ENCODE data around the gene SEPTIN1.

Gene SEPTIN1

GRCh38 chr16:30375864-30376263, 6.5 kb downstream of the SEPTIN1 start:
- DNase-seq: peak; percentile 48

- peak; percentile 65 for DNase-seq
Observed at GRCh38 chr16:30374538-30374937, 7.8 kb downstream of the SEPTIN1 start, which contains the start of gene MYL11. Gene MYL11, plus strand, starts transcription at chr16:30374802. Its CDS starts 56 bp downstream, at chr16:30374858.

GRCh38 chr16:30372725-30373124, 9.6 kb downstream of the SEPTIN1 start:
- peak; percentile 27 for DNase-seq

GRCh38 chr16:30372038-30372712, 10.2 kb downstream of the SEPTIN1 start:
- peak; percentile 80 for DNase-seq

- DNase-seq: no peak
Observed at GRCh38 chr16:30371248-30371816, 11.0 kb downstream of the SEPTIN1 start.

- DNase-seq: peak; percentile 100
Observed at GRCh38 chr16:30370456-30371247, 11.7 kb downstream of the SEPTIN1 start, which contains the start of gene TBC1D10B. Gene TBC1D10B, minus strand, starts transcription at chr16:30370494. Its CDS starts 311 bp downstream, at chr16:30370183.

GRCh38 chr16:30369938-30370455, 12.4 kb downstream of the SEPTIN1 start:
- no peak for DNase-seq

- peak; percentile 45 for DNase-seq
Observed at GRCh38 chr16:30369091-30369937, 13.0 kb downstream of the SEPTIN1 start.

- DNase-seq: no peak
Observed at GRCh38 chr16:30368792-30369090, 13.6 kb downstream of the SEPTIN1 start.

GRCh38 chr16:30368122-30368791, 14.1 kb downstream of the SEPTIN1 start:
- DNase-seq: peak; percentile 33

- no peak for DNase-seq
Observed at GRCh38 chr16:30367349-30368009, 14.9 kb downstream of the SEPTIN1 start.

GRCh38 chr16:30366511-30366910, 15.8 kb downstream of the SEPTIN1 start:
- no peak for DNase-seq

GRCh38 chr16:30365200-30365599, 17.2 kb downstream of the SEPTIN1 start:
- DNase-seq: no peak

- DNase-seq: no peak
Observed at GRCh38 chr16:30361180-30361579, 21.2 kb downstream of the SEPTIN1 start.

GRCh38 chr16:30359871-30360170, 22.5 kb downstream of the SEPTIN1 start:
- no peak for DNase-seq

GRCh38 chr16:30358990-30359870, 23.1 kb downstream of the SEPTIN1 start:
- DNase-seq: no peak

- DNase-seq: no peak
Observed at GRCh38 chr16:30358577-30358936, 23.8 kb downstream of the SEPTIN1 start.

- DNase-seq: no peak
Observed at GRCh38 chr16:30357715-30358576, 24.4 kb downstream of the SEPTIN1 start.

- DNase-seq: no peak
Observed at GRCh38 chr16:30357085-30357714, 25.2 kb downstream of the SEPTIN1 start.

Data from femur (tissue), 1 donor.